HG02610 (cell line): ENCODE measurements around the gene ARHGAP15.

Source experiments
- ATAC-seq: cut with Tn5 transposase; IDR thresholded peaks from one replicate; pipeline ENCODE4 v1.9.1; 2021; ENCODE audit warnings: mild to moderate bottlenecking, moderate library complexity; ENCODE audit not compliant: unreplicated experiment

ARHGAP15 gene

GRCh38 chr2:143680885-143681405 lies 551.7 kb downstream of the ARHGAP15 start:
- ATAC-seq: no peak

GRCh38 chr2:143682436-143683055 lies 553.3 kb downstream of the ARHGAP15 start:
- ATAC-seq: no peak

- ATAC-seq: no peak
Measured at GRCh38 chr2:143683977-143684376, 554.8 kb downstream of the ARHGAP15 start.

- ATAC-seq: no peak
Measured at GRCh38 chr2:143684551-143685320, 555.5 kb downstream of the ARHGAP15 start.

- ATAC-seq: no peak
Measured at GRCh38 chr2:143685421-143686078, 556.3 kb downstream of the ARHGAP15 start.

- ATAC-seq: no peak
Measured at GRCh38 chr2:143686585-143687164, 557.5 kb downstream of the ARHGAP15 start.

GRCh38 chr2:143688248-143688647 lies 559.0 kb downstream of the ARHGAP15 start:
- ATAC-seq: no peak

GRCh38 chr2:143688815-143689214 lies 559.6 kb downstream of the ARHGAP15 start:
- no peak for ATAC-seq

GRCh38 chr2:143689541-143689940 lies 560.3 kb downstream of the ARHGAP15 start:
- ATAC-seq: no peak

- ATAC-seq: no peak
Measured at GRCh38 chr2:143690235-143690634, 561.0 kb downstream of the ARHGAP15 start.

GRCh38 chr2:143691121-143691520 lies 561.9 kb downstream of the ARHGAP15 start:
- ATAC-seq: no peak

GRCh38 chr2:143692162-143692561 lies 562.9 kb downstream of the ARHGAP15 start:
- ATAC-seq: no peak

- no peak for ATAC-seq
Measured at GRCh38 chr2:143692967-143693366, 563.7 kb downstream of the ARHGAP15 start.

GRCh38 chr2:143694335-143694734 lies 565.1 kb downstream of the ARHGAP15 start:
- no peak for ATAC-seq

GRCh38 chr2:143696651-143697050 lies 567.4 kb downstream of the ARHGAP15 start:
- peak; percentile 65 for ATAC-seq

GRCh38 chr2:143697744-143698143 lies 568.5 kb downstream of the ARHGAP15 start:
- peak; percentile 26 for ATAC-seq

GRCh38 chr2:143698352-143698751 lies 569.1 kb downstream of the ARHGAP15 start:
- no peak for ATAC-seq

GRCh38 chr2:143698888-143699570 lies 569.8 kb downstream of the ARHGAP15 start:
- ATAC-seq: peak; percentile 77

- no peak for ATAC-seq
Measured at GRCh38 chr2:143700865-143701264, 571.6 kb downstream of the ARHGAP15 start.

- no peak for ATAC-seq
Measured at GRCh38 chr2:143701785-143702184, 572.6 kb downstream of the ARHGAP15 start.

GRCh38 chr2:143702931-143703330 lies 573.7 kb downstream of the ARHGAP15 start:
- ATAC-seq: no peak
